ENCODE data around the gene DNAJB2.

Gene DNAJB2

DNA sequence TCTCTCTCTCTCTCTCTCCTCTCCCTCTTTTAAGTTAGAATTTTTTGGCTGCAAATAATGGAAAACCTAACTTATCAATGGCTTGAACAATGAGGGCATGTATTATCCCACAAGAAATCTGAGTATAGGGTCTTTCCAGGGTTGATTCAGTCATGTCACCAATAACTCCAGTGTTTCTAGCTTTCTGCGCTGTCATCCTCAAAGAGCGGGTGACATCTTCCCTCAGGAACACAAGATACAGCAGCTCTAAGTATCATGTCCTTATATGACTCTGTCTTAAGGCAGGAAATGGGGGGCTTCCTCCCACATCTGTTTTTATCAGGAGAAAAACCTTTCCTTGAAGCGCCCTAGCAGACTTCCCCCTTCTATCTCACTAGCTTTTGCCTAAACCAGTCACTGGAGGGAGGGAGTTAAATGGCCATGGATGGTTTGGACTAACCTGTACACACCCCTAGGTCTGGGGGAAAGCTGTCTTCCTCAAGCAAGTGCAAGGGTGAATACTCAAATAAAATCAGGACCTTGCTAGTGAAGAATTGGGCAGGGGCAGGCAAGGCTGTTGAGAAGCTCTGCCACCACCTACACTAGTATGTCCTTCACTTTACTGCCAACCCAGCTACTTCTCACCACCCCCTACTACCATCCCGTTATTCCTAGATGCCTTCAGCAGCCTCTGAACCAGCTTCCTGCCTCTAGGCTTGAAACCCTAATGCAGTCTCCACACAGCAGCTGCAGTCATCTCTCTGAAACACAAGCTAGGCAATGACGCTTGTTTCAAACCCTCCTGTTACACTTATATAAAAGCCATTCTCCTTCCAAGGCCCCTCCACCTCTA, 17.9 kb upstream of the DNAJB2 start:
- DNase-seq: no peak

GRCh38 chr2:219266232-219266631, 12.9 kb upstream of the DNAJB2 start:
- no peak for DNase-seq

- no peak for DNase-seq
These were observed 12.3 kb upstream of the DNAJB2 start for GRCh38 chr2:219266886-219267285.

DNA sequence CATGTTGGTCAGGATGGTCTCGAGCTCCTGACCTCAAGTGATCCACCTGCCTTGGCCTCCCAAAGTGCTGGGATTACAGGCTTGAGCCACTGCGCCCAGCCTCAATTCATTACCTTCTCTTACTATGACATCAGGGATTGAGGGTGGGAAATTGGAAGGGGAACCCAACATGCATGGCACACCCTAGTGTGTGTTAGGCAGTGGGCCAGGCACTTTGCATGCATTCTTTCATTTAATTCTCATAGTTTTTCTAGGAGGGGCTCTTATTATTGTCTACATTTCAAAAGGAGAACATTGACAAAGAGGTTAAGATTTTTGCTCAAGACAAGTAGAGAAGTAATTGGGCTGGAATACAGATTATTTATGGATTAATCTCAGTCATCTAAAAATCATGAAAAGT, 10.9 kb upstream of the DNAJB2 start:
- no peak for DNase-seq

- DNase-seq: no peak
These were observed 9.7 kb upstream of the DNAJB2 start for GRCh38 chr2:219269362-219270054.

DNA sequence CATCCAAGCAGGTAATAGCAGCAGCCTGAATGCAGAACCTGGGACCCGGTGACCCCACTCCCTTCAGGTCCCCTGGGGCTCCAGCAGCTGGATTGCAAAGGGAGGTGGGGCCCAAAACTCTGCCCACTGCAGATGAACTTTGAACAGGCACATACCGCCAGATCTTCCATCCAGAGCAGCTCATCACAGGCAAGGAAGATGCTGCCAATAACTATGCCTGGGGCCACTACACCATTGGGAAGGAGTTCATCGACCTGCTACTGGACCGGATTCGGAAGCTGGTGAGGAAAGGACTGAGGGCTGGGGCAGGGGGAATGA, 9.2 kb upstream of the DNAJB2 start:
- DNase-seq: no peak

GRCh38 chr2:219271021-219271420, 8.1 kb upstream of the DNAJB2 start:
- DNase-seq: no peak

GRCh38 chr2:219272356-219272755, 6.8 kb upstream of the DNAJB2 start:
- no peak for DNase-seq

DNA sequence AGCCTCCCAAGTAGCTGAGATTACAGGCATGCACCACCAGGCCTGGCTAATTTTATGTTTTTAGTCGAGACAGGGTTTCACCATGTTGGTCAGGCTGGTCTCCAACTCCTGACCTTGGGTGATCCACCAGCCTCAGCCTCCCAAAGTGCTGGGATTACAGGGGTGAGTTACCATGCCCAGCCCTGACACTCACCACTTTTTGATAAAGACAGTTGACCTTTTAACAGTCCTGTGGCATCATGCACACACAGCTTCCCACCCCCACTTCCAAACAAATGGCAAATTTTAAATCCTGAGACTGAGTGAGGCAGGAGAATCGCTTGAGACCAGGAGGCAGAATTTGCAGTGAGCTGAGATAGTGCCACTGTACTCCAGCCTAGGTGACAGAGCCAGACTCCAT, 6.2 kb upstream of the DNAJB2 start:
- DNase-seq: no peak

DNA sequence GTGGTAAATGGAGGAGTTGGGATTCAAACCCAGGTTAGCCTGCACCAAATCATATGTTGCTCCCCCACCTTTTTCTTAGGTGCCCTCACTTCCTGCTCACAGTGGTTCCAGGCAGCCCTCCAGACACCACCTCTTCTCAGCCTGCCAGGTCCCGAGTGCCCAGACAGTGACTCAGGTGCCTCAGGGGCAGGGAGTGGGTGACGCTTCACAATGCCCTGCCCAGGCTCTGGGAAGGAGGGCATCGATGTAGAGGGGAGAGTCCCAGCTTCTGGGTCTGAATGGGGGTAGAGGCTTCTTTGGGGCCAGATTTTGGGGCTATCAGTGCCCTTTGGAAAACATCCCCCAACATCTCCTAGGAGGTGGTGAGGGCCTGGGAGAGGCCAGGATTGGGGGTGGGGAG, 5.2 kb upstream of the DNAJB2 start:
- DNase-seq: no peak

DNA sequence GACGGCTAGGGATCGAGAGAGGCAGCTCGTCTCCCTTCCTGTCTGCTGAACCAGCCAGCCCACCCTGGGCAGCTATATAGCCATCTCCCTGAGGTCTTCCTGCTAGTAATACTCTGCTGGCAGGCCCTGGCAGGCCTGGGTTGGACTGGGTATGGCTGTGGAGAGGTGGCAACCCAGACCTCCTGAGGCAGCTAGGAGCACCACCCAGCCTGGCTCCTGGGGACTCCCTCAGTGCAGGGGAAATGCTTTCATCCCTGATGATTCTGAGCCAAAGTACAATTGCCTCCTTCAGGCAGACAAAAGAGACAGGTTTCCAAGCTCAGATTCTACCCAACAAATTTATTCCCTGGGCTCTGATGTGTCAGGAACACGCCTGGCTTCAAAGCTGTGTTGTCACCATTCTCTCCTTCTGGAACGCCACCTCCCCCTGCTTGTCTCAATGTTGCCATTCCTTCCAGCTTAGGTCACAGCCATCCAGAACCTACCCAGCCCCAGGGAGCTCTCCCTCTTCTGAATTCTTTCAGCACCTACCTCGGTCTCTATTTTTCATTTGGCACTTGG, 4.7 kb upstream of the DNAJB2 start:
- no peak for DNase-seq

DNA sequence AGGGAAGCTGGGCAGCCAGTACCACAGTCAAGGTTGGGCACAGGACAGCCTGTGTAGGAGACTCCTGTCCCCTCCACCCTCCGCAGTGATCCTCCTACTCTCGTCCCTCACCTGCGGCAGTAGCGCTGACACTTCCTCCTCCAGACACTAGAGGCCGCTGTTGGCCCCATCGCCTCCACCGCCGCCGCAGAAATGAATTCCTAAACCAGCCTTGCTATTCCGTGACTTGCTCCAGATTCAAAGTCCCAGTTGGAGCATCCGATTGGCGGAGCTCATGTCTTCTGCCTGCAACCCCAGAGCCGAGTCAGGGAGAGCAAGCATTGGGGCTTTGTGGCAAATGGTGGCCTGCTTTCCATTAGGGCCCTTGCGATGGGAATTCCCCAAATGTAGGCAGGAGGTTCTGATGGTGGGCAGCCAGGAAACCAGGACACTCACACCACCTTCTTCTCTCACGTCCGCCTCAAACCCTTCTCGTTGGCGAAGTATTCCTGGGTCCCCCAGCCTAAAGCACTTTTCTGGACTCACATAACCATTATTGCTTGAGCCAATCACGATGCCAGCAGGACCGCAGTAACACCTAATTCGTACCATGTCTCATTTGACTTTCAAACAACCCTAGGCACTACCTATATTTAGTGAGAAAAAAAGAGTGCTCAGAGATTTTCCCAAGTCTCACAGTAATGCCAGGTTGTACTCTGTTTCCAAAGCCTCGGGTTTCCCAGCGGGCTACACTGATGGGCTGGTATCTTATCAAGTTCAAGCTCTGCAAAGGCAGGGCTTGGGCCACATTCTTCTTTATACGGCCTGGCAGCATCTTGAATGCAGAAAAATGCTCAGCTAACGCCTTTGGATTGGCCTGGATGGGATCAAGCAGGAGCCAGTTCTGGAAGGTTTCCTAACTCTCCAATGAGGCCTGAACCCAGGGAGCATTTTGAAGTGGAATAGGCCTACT, 1.2 kb upstream of the DNAJB2 start:
- peak; percentile 78 for DNase-seq

DNA sequence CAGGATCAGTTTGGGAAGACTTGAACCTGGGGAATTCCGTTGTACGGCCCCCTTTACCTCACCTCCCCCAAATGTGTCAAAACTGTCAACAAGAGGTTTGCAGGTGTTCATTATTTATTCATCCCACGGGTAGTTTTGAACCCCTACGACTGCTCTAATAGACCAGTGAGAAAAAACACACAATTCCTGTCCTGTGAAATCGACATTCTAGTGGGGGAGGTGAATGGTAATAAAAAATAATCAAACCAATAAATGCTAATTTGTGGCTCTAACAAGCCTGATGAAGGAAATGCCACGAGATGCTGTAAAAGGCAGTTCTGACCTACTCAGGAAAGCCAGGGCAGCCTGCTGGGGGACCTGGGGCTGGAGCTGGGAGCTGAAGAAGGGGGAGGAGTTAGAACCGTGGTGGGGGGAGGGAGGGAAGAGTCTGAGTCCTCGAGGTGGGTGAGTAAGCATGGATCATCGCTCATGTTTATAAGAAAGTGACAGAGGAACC, 463 bp upstream of the DNAJB2 start:
- no peak for DNase-seq

- no peak for DNase-seq
These were observed 850 bp downstream of the DNAJB2 start for GRCh38 chr2:219279916-219280516.

DNA sequence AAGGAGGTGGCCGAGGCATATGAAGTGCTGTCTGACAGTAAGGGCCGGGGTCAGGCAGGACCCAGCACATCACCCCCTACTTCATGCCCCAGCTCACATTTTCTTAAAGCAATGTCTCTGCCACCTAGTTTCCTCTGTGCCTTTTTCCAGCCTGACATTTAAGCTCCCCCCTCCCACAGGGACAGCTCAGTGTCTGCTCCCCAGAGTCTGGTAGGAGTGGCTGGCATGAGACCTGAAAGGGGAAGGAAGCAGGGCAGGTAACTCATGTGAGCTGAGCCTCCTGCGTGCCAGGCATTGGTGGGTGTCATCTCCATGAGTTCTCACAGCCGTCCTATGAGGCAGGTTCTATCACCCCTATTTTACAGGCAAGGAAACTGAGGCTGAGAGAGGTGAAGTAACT, 1.5 kb downstream of the DNAJB2 start:
- no peak for DNase-seq

DNA sequence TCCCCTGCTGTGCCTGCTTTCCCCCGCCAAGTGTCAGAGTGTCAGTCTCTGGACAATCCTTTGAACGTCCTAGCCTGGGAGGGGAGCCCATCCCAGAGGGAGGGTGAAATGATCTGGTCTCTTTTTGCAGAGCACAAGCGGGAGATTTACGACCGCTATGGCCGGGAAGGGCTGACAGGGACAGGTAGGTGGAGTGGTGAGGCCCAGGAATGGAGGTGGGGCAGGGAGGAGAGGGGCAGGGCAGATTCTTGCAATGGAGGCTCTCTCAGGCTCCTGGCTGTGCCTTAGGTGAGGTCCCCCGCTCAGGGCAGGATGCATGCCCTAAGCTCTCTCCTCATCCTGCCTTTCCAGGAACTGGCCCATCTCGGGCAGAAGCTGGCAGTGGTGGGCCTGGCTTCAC, 2.4 kb downstream of the DNAJB2 start:
- no peak for DNase-seq

DNA sequence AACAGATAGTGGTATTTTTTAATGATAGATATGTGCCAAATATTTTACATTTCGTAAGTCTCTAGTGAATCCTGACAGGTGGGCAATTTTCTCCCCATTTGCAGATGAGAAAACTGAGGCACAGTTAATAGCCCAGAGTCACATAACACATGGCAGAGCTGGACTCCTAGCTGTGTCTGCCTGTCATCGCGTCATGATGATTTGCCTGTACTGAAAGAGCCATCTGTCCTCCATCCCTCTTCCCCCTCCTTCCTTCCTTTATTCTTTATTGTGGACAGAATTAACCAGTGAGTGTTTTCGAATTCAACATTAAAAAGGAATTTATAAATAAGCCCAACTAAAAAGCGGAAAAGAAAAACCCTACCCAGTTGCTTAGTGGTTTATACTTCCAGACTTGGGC, 3.2 kb downstream of the DNAJB2 start:
- DNase-seq: no peak

DNA sequence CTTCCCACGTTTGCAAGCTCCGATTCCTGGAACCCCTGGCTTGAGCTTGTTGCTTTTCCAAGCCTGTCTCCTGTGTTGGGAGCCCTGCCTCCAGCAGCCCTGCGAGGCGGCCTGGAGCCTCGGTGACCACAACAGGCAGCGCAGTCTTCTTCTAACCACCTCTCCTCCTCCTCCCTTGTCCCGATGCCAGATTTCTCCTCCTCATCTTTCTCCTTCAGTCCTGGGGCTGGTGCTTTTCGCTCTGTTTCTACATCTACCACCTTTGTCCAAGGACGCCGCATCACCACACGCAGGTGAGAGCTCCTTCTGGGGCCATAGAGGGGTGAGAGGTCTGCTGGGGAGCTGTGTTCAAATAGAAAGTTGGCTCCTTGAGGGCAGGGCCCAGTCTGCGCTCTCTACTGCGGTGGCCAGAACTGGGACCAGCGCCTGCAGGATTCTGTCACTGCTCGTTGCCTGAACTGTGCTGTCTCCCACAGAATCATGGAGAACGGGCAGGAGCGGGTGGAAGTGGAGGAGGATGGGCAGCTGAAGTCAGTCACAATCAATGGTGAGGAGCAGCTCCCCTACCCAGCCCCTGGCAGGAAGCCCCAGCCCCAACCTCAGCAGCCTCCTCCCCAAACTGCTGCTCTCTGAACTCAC, 3.9 kb downstream of the DNAJB2 start:
- DNase-seq: no peak

DNA sequence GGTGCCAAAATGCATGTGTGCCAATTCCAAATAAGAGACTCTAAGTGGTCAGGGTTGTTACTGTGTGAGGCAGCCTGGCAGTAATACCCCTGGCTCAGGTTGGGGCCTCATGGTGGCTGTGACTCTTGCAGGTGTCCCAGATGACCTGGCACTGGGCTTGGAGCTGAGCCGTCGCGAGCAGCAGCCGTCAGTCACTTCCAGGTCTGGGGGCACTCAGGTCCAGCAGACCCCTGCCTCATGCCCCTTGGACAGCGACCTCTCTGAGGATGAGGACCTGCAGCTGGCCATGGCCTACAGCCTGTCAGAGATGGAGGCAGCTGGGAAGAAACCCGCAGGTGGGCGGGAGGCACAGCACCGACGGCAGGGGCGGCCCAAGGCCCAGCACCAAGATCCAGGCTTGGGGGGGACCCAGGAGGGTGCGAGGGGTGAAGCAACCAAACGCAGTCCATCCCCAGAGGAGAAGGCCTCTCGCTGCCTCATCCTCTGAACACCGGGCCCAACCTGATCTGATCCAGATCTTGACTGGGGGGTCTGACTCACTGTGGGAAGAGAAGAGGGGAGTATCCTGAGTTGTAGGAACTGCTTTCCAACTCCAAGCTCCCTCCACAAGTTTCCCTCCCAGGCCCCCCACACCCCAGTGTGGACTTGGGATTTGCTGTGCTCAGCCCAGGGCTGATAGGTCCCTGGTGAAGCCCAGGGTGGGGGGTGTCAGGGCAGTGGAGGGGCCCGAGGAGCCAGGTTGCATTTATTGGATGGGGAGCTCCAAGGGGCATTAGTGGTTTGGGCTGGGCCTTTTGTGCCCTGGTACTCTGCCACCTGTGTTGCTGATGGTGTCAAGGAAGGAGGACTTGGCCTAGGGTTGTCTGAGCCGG, 5.6 kb downstream of the DNAJB2 start:
- no peak for DNase-seq

GRCh38 chr2:219285373-219285735, 6.2 kb downstream of the DNAJB2 start:
- no peak for DNase-seq

DNA sequence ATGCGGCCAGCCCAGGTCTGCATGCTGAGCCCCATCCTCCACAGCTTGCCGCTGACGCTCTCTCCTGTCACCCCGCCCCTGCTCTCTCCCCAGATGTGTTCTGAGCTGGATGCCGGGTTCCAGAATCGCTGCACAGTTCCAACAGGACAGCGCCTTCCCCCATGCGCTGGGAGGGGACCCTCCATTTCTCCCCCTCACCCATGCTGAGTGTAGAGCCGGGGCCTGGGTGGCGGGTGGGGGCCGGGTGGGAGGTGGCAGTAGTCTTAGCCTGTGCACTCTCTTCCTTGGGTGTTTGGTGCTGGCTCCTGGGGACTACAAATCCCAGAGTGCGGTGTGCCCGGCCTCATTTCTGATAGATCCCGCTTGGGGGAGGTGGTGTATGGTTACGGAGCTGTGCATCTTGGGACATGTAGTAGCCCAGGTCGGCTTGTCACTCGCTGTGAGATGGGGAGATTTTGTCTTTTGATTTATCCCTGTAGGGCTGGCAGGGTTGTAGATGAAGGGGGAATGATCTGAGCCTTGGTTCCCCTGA, 6.8 kb downstream of the DNAJB2 start:
- no peak for DNase-seq
